COLO668 (cell line): ENCODE data around the gene FBXW2.
A peak's percentile ranks its signal among the peaks of the same experiment; 100 is the strongest.
"Not testable (repeated sequence)": the region's sequence is repeated elsewhere in the genome, so short reads cannot be mapped to it uniquely, and the experiment has no call there.

Source experiments
- DNase-seq: peaks from one replicate; lab custom pipeline; 2025; ENCODE audit not compliant: unreplicated experiment; lab: John Stamatoyannopoulos, UW

FBXW2 gene, protein sequence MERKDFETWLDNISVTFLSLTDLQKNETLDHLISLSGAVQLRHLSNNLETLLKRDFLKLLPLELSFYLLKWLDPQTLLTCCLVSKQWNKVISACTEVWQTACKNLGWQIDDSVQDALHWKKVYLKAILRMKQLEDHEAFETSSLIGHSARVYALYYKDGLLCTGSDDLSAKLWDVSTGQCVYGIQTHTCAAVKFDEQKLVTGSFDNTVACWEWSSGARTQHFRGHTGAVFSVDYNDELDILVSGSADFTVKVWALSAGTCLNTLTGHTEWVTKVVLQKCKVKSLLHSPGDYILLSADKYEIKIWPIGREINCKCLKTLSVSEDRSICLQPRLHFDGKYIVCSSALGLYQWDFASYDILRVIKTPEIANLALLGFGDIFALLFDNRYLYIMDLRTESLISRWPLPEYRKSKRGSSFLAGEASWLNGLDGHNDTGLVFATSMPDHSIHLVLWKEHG

DNA sequence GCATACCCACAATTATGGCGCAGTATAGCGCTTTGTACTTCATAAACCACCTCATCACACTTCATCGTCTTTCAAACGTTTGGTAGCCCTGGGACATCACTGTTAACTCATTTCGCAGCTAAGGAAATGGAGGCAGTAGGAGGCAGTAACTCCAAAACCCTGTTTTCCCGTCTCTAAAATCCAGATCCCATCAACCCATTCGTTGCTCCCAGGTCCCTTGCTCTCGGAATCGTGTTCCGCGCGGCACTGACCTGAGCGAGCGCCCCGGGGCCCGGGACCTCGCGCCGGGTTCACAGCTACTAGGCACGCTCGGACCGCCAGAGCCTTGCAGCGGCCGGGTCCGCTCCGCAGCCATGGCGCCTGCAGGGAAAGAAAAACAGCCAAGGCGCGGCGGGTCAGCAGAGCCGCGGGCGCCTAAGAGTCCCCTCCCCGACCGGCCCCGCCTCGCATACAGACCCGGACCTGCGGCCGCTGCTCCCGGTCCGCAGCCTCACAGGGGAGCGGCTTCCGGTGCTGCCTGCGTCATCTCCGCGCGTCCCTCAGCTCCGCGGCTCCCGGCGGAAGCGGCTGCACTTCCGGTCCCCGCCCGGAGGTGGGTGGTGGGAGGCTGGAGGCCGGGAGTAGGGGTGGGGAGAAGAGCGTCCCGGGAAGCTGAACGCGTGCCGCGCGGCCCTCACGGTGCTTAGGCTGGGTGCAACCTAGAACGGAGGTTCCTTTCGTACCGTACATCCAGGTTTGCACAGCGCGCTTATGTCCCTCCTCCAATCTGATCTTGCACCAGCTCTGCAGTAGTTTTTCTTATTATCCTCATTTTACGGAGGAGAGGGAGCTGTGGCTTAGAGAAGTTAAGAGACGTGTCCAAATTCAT, at the start of gene FBXW2:
TSS of gene FBXW2 (minus strand) at position 519 of the 868 bp plus-strand sequence. CDS start 5,158 bp downstream, outside the sequence.
- DNase-seq = peak; percentile 96

DNA sequence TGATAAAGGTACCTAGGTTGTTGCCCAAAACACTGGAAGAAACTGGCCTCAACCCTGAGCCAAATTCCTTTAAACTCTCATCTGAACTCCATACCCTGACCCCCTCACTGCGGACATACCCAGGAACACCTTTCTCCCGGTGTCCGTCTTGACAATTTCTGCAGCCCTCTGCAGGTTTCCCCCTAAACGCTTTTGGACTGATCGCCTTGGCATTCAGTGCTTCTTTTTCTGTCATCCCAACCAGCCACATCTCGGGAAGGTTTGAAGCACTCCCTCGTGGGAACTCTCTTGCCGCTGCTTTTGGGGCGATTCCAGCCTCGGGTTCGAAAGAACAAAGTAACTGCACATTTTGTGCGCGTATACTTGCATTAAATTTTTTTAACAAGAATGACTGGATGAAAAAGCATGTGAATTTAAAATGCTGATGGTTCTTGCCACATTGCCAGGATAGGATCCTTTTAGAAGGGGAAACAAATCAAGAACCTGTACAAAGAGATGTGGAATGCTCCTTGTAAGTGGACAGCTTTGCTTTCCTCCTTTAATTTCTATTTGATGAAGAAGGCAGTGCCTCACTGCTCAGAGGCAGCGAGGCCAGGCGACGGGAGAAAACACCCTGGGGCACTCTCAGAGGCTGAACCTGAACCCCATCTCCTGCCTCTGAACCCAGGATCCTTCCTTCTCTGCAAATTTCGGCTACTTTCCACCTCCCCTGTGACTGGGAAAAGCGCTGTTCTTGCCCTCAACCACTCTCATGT, 48.9 kb upstream of the FBXW2 start:
- peak; percentile 35 for DNase-seq

DNA sequence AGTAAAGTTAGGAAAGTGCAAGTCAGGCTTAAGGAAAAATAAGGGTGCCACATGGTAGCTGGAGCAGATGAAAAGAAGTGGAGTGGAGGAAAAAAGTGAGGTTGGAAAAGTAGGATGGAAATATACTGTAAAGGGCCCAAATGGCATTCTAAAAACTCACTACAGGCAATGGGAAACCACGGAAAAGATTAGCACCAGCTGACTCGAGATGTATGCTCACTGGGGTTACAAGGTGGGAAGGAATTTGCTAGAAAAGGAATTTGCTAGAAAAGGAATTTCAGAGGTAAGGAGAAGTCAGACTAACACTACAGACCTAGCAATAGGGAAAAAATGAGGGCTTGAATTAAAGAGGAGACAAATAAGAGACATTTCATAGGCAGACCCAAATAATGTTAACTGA, 45.9 kb upstream of the FBXW2 start:
- no peak for DNase-seq

GRCh38 chr9:120837921-120838320, 44.7 kb upstream of the FBXW2 start:
- DNase-seq = no peak

DNA sequence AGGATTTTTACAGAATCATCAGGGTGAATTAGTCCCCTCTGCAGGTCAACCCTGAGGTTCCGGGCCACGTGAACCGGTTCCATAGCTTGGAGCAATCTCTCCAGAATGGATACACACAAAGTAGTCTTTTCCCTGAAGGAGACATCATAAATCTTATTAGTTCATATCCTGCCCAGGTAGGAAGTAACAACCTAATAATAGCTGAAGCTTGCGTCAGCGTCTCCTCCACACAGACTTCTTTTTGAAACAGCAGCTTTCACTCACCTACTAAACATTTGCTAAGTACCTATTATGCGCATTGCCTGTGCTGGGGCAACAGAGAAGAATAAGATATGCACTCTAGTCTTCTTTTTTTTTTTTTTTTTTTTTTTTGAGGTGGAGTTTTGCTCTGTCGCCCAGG, 40.1 kb upstream of the FBXW2 start:
- no peak for DNase-seq

- DNase-seq = no peak
Observed at GRCh38 chr9:120832807-120833206, 39.6 kb upstream of the FBXW2 start.

DNA sequence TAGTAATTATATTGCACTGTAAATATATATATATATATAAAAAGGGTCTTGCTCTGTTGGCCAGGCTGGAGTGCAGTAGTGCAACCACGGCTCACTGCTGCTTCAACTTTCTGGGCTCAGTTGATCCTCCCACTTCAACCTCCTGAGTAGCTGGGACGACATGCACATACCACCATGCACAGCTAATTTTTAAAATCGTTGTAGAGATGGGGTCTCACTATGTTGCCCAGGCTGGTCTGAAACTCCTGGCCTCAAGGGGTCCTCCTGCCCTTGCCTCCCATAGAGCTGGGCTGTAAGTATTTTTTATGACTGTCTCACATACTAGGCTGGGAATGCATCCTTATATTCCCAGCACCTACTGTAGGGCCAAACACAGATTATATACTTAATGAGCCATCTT, 37.6 kb upstream of the FBXW2 start:
- no peak for DNase-seq

- DNase-seq = no peak
Observed at GRCh38 chr9:120830151-120830550, 36.9 kb upstream of the FBXW2 start.

DNA sequence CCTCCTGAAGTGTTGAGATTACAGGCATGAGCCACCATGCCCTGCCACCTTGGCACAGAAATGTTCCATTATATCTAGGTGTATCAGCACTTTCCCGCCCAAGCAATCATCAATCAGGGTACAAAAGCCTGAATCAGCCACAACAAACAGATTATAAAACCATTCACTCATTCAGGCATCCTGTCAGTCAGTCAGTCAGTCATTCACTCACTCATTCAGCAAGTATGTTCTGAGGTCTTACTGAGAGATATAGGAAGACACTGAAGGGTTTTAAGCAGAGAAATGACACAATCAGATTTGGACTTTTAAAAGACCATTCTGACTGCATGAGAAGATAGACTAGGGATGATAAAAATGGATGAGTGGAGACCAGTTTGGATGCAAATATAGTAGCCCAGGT, 36.4 kb upstream of the FBXW2 start:
- DNase-seq = no peak

DNA sequence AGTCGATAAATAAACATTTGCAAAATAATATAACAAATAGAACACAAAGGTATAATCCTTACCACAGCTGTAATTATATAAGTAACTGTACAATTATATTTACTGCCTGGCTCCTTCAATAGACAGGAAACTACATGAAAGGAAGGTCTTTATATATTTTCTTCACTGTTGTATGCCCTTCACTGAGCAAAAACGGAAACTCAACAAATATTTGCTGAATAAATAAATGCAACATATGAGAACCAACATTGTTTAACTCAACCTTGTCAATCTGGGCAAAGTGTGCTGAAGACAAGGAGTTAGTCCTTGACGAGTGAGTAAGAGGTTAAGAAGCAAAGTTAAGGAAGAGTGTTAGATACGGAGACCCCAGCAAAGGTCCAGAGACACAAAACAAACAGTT, 26.9 kb upstream of the FBXW2 start:
- DNase-seq = no peak

- no peak for DNase-seq
Observed at GRCh38 chr9:120818595-120818994, 25.4 kb upstream of the FBXW2 start.

- DNase-seq = no peak
Observed at GRCh38 chr9:120815075-120815474, 21.9 kb upstream of the FBXW2 start.

DNA sequence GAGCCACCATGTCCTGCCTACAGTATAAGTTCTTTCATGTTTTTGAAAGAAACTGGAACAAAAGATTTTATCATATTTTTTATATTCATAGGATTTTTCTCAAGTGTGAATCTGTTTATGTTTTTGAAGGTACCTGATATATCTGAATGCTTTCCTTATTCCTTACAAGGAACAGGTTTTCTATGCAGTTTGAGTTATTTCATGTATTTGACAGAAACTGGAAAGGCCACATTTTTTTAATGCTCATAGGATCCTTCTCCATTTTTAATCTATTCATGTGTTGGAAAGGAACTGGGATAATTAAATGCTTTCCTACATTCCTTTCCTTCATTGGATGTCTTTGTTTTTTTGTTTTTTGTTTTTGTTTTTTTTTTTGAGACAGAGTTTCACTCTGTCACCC, 15.7 kb upstream of the FBXW2 start:
- DNase-seq = no peak

GRCh38 chr9:120807607-120808379, 14.6 kb upstream of the FBXW2 start:
- DNase-seq = no peak

- DNase-seq = not testable (repeated sequence)
Observed at GRCh38 chr9:120804784-120805363, 11.7 kb upstream of the FBXW2 start.

- DNase-seq = no peak
Observed at GRCh38 chr9:120801441-120801840, 8.2 kb upstream of the FBXW2 start.

- DNase-seq = no peak
Observed at GRCh38 chr9:120791161-120791560, 2.1 kb downstream of the FBXW2 start.

GRCh38 chr9:120787933-120788332, 5.3 kb downstream of the FBXW2 start:
- no peak for DNase-seq

DNA sequence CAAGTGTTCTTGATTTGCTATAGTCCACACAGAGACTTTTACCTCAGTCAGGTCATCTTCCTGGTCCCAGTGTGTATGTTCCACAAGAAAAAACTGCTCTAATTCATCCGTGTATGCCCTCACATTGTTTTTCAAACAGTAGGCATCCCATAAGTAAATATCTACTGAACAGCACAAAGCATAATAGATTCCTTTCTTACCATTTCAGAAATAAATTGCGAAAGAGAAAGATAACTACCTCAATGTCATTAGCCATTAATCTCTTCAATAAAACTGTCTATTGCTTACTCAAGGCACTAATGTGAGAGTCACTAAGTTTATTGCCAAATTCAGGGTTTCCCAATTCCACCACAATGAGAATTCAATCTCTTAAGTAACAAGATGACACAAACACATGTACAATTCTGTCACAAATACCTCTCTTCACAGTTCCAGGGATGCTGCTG, 9.6 kb downstream of the FBXW2 start:
- DNase-seq = no peak

GRCh38 chr9:120781236-120781635, 12.0 kb downstream of the FBXW2 start:
- DNase-seq = no peak
